ENCODE data around the gene ZNF587B.
"Not testable (repeated sequence)": the region's sequence is repeated elsewhere in the genome, so short reads cannot be mapped to it uniquely, and the experiment has no call there.

Gene ZNF587B

GRCh38 chr19:57869655-57870054, 39.6 kb downstream of the ZNF587B start:
- not testable (repeated sequence) for DNase-seq (ENCODE audit: low read depth in 3 of 3)

- no peak for DNase-seq (ENCODE audit: low read depth in 3 of 3)
These were observed 40.1 kb downstream of the ZNF587B start for GRCh38 chr19:57870225-57870624.

DNA sequence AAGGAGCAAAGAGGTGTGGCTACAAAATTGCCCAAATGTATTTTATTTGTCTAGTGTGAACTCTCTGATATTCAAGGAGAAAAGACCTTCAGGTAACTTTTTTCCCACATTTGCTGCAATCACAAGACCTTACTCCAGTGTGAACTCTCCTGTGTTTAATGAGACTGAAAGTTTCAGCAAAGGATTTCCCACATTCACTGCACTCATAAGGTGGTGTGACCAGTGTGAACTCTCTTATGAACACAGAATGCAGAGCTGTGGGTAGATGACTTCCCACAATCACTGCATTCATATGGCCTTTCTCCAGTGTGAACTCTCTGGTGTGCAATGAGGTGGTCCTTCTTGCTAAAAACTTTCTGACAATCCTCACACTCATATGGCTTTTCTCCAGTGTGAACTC, 42.4 kb downstream of the ZNF587B start:
- no peak for DNase-seq (ENCODE audit: low read depth in 3 of 3)

GRCh38 chr19:57873883-57874799, 44.0 kb downstream of the ZNF587B start:
- not testable (repeated sequence) for DNase-seq (ENCODE audit: low read depth in 3 of 3)

DNA sequence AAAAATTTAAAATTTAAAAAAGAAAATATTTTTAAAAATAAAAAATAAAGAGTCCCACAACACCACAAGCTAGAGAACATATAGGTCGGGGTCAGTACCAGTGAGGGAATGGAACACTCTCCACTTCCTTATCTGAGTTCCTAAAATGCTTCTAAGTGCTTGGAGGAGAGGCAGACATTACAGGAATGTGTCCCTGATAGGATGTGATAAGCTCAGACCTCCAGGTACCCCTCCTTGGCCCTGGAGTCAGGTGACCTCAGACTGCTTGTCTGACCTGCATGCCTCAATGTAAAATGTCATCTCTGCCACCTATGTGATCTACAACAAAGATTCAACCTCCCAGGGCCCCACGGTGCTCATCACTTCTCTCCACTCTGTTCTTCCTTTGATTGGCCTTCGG, 55.9 kb downstream of the ZNF587B start:
- DNase-seq (ENCODE audit: low read depth in 3 of 3): no peak

DNA sequence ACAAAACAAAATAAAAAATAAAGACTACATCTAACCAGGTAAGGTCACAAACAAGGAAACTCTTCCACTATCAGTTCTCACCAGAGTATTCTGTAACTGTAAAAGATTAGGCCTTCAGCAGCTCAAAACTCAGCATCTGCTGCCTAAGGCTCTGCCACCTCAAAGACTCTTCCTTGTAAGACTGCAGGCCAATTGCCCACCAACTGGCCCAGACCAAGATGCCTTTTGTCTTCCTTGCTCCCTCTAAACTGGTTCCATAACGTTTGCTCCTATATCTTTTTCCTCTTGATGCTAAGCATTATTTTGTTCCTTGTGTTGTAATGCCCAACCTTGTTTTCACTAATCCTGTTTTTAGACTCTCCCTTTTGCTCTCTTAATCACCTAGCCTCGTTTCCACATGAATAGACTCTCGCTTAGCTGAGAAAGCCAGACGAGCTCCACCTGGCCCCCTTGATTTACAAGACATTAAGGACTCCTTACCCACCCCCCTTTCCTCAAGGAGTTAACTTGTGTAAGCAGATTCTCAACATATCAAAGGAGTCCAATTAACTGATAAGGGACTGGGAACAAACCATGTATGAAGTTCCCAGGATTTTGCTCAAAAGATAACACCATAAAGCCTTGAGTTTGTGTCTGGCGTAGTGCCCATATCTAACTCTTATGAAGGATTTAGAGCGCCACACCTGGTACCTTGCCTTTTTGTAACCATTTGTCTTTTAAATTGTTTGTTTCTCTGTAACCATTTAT, 57.3 kb downstream of the ZNF587B start:
- no peak for DNase-seq (ENCODE audit: low read depth in 3 of 3)

GRCh38 chr19:57888107-57888559, 58.0 kb downstream of the ZNF587B start:
- no peak for DNase-seq (ENCODE audit: low read depth in 3 of 3)

DNA sequence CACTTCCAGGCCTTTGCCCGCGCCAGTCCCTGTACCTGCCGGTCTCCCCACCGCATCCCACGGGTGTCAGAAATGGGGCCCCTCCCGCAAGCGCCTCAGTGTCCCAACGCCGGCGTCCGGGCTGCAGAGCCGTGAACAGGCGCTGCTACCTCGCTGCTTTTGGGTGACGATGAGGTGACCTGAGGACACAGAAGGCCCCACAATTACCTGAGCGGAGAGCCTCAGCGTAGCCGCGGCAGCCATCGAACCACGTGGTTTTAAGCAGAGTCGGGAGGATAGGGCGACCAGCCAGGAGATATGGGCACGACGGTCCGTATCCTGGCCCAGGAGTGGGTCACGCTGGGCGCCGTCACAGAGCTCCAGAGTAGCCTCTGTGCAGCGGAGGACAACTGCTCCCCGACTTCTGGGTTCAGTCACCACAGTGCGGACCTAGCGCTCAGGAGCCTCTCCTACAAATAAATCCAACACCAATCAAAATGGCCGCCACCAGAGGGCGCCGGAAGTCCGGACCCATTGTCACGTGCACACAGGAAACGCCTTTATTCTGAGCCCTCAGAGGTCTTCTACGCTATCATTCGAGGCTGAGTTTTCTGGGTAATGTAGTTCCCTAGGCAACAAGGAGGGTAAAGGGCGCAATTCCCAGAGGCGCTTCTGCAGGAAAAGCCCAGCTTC, 58.6 kb downstream of the ZNF587B start, which contains the start of gene ZNF814:
ZNF814 (minus strand) TSS at position 478 of the 672 bp plus-strand sequence; CDS start at position 243, 235 bp downstream.
- DNase-seq (ENCODE audit: low read depth in 3 of 3): peak; percentile 64 to 70 (median 66)

- DNase-seq (ENCODE audit: low read depth in 3 of 3): not testable (repeated sequence)
These were observed 60.6 kb downstream of the ZNF587B start for GRCh38 chr19:57890706-57891105.

Measured in stimulated activated CD4-positive, alpha-beta T cell treated with anti-CD3 and anti-CD28 coated beads, TNF-alpha, amount 100 ng/mL, for 4 hours (primary cell).